Measurements from ENCODE around the gene RPS14. TPM values are rescaled to one million over a fixed set of nuclear protein-coding genes. Genes with fewer than 3 reads are reported as not detected.
A peak's percentile ranks its signal among the peaks of the same experiment; 100 is the strongest.

RPS14 gene
- total RNA-seq, 1 donor from 2014 or later: 1,941 TPM

GRCh38 chr5:150440948-150441812 lies 8.4 kb downstream of the RPS14 start:
- Mint-ChIP-seq H3K27ac (peak overlapping the region; percentile 40), H3K27me3 (peaks cover 3% of the 10 kb centered on the region), H3K36me3 (ENCODE audit: insufficient read depth) (peaks cover 10% of the 10 kb centered on the region), H3K4me3 (ENCODE audit: low read depth) (no peak overlapping the region), H3K4me1 (ENCODE audit: low read depth) (no peaks in the 10 kb centered on the region), H3K9me3 (ENCODE audit: low read depth) (no peaks in the 10 kb centered on the region)
- no peak for DNase-seq (ENCODE audit: low spot score, unreplicated experiment)
- no peak for TF ChIP-seq CTCF (IDR thresholded peaks at IDR 0.05; ENCODE audit: unreplicated experiment)

- TF ChIP-seq CTCF (IDR thresholded peaks at IDR 0.05; ENCODE audit: unreplicated experiment): peak; percentile 63
- no peak overlapping the region for H3K27ac Mint-ChIP-seq
- no peaks in the 10 kb centered on the region for H3K9me3 Mint-ChIP-seq (ENCODE audit: low read depth)
- DNase-seq (ENCODE audit: low spot score, unreplicated experiment): no peak
- H3K4me3 Mint-ChIP-seq (ENCODE audit: low read depth): no peak overlapping the region
- H3K27me3 Mint-ChIP-seq: peaks cover 3% of the 10 kb centered on the region
- H3K36me3 Mint-ChIP-seq (ENCODE audit: insufficient read depth): peaks cover 8% of the 10 kb centered on the region
- H3K4me1 Mint-ChIP-seq (ENCODE audit: low read depth): no peaks in the 10 kb centered on the region
These were observed 10.5 kb downstream of the RPS14 start for GRCh38 chr5:150438873-150439546.

GRCh38 chr5:150436141-150436680 lies 13.3 kb downstream of the RPS14 start:
- no peaks in the 10 kb centered on the region for H3K4me1 Mint-ChIP-seq (ENCODE audit: low read depth)
- H3K9me3 Mint-ChIP-seq (ENCODE audit: low read depth): no peaks in the 10 kb centered on the region
- H3K27ac Mint-ChIP-seq: no peak overlapping the region
- no peak overlapping the region for H3K4me3 Mint-ChIP-seq (ENCODE audit: low read depth)
- DNase-seq (ENCODE audit: low spot score, unreplicated experiment): peak; percentile 76
- TF ChIP-seq CTCF (IDR thresholded peaks at IDR 0.05; ENCODE audit: unreplicated experiment): peak; percentile 87
- peaks cover 3% of the 10 kb centered on the region for H3K27me3 Mint-ChIP-seq
- no peaks in the 10 kb centered on the region for H3K36me3 Mint-ChIP-seq (ENCODE audit: insufficient read depth)

GRCh38 chr5:150434464-150434863 lies 15.1 kb downstream of the RPS14 start:
- Mint-ChIP-seq H3K36me3 (ENCODE audit: insufficient read depth) (no peaks in the 10 kb centered on the region), H3K9me3 (ENCODE audit: low read depth) (no peaks in the 10 kb centered on the region), H3K27me3 (peaks cover 3% of the 10 kb centered on the region), H3K27ac (no peak overlapping the region), H3K4me3 (ENCODE audit: low read depth) (no peak overlapping the region), H3K4me1 (ENCODE audit: low read depth) (no peaks in the 10 kb centered on the region)
- DNase-seq (ENCODE audit: low spot score, unreplicated experiment): no peak
- no peak for TF ChIP-seq CTCF (IDR thresholded peaks at IDR 0.05; ENCODE audit: unreplicated experiment)

GRCh38 chr5:150431574-150431973 lies 18.0 kb downstream of the RPS14 start:
- H3K27ac Mint-ChIP-seq: no peak overlapping the region
- TF ChIP-seq CTCF (IDR thresholded peaks at IDR 0.05; ENCODE audit: unreplicated experiment): no peak
- no peak overlapping the region for H3K4me3 Mint-ChIP-seq (ENCODE audit: low read depth)
- H3K9me3 Mint-ChIP-seq (ENCODE audit: low read depth): no peaks in the 10 kb centered on the region
- H3K36me3 Mint-ChIP-seq (ENCODE audit: insufficient read depth): no peaks in the 10 kb centered on the region
- H3K27me3 Mint-ChIP-seq: no peaks in the 10 kb centered on the region
- peaks cover 7% of the 10 kb centered on the region for H3K4me1 Mint-ChIP-seq (ENCODE audit: low read depth)
- no peak for DNase-seq (ENCODE audit: low spot score, unreplicated experiment)
